ENCODE data around the gene NDRG3. TPM values are rescaled to one million over a fixed set of nuclear protein-coding genes. Genes with fewer than 3 reads are reported as not detected.

Gene NDRG3
- total RNA-seq, 2 experiments from 2014 or later, result 14.4 to 22.1 TPM

GRCh38 chr20:36779656-36780025, 33.8 kb upstream of the NDRG3 start:
- H3K4me3 ChIP-seq (ENCODE audit: low read depth, low read length, poor library complexity, severe bottlenecking), result no peak overlapping the region
- H3K9me2 ChIP-seq (ENCODE audit: insufficient read depth, low read length), result no peaks in the 10 kb centered on the region
- no peak for TF ChIP-seq EZH2phosphoT487 (IDR thresholded peaks at IDR 0.05; ENCODE audit: borderline replicate concordance, low read depth, low read length)
- TF ChIP-seq, protein P1, sequence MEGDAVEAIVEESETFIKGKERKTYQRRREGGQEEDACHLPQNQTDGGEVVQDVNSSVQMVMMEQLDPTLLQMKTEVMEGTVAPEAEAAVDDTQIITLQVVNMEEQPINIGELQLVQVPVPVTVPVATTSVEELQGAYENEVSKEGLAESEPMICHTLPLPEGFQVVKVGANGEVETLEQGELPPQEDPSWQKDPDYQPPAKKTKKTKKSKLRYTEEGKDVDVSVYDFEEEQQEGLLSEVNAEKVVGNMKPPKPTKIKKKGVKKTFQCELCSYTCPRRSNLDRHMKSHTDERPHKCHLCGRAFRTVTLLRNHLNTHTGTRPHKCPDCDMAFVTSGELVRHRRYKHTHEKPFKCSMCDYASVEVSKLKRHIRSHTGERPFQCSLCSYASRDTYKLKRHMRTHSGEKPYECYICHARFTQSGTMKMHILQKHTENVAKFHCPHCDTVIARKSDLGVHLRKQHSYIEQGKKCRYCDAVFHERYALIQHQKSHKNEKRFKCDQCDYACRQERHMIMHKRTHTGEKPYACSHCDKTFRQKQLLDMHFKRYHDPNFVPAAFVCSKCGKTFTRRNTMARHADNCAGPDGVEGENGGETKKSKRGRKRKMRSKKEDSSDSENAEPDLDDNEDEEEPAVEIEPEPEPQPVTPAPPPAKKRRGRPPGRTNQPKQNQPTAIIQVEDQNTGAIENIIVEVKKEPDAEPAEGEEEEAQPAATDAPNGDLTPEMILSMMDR (conservative IDR thresholded peaks at IDR 0.05; ENCODE audit: low read length), result no peak
- DNase-seq (ENCODE audit: low spot score), result no peak
- no peak overlapping the region for H3K27ac ChIP-seq (ENCODE audit: low read depth, low read length, poor library complexity, severe bottlenecking)
- intact Hi-C loops (cut with micrococcal nuclease; ENCODE audit: unreplicated experiment), result no loop called here
- peaks cover 4% of the 10 kb centered on the region for H3K4me1 ChIP-seq (ENCODE audit: insufficient read depth, low read length, poor library complexity, severe bottlenecking)
- H3K9me3 ChIP-seq (ENCODE audit: low read length), result no peaks in the 10 kb centered on the region
- no TSS peak for BruUV-seq (replicated peaks)
- H3K4me2 ChIP-seq (ENCODE audit: low read length), result no peak overlapping the region
- CTCF ChIA-PET (ENCODE audit: unreplicated experiment), result no interaction called here
- no peaks in the 10 kb centered on the region for H3K36me3 ChIP-seq (ENCODE audit: insufficient read depth, low read length)
- no peaks in the 10 kb centered on the region for H3K79me2 ChIP-seq (ENCODE audit: insufficient read depth, low read depth, low read length)
- POLR2A ChIA-PET, result no interaction called here
- H2AFZ ChIP-seq (ENCODE audit: low read length), result no peak overlapping the region
- no peaks in the 10 kb centered on the region for H4K20me1 ChIP-seq (ENCODE audit: insufficient read depth, low read length)

DNA sequence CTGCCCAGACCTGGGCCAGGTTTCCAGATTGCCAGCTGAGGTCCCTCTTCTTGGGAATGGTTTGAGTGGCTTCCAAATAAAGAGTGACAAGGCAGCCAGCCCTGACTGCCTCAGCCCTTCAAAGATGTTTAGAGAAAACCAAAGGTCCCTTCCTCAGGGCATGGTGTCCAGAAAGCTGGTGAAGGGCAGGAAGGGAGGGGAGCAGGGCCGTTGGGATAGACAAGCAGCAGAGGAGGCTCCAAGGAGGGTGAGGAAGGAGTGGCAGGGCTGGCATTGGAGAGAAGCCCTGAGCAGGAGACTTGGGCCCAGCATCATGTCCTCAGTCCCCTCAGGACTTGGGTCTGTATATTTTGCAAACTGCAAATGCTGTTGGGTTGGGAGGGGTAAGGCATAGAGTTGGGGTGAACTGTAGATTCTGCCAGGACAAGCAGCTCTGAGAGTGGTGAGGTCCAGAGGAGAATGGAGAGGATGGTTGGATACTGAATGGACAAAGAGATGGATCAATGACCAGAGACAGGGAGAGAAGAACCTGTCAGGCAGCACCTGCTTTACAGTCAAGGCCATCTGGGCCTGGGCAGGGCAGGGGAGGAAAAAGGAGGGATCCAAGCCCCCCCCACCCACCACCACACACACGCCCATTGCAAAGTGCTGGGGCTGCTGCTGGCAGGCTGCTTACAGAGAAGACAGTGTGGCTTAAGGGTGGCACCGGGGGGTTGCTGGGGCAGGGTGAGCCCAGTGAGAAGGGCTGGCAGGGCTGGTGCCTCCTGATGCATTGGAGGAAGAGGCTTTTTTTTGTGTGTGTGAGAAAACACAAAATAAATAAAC, 33.2 kb upstream of the NDRG3 start:
- ChIA-PET CTCF (ENCODE audit: unreplicated experiment) (no interaction called here), POLR2A (no interaction called here)
- intact Hi-C loops (cut with micrococcal nuclease; ENCODE audit: unreplicated experiment), result no loop called here
- Histone ChIP-seq H3K4me1 (ENCODE audit: insufficient read depth, low read length, poor library complexity, severe bottlenecking) (peaks cover 4% of the 10 kb centered on the region), H3K9me3 (ENCODE audit: low read length) (no peaks in the 10 kb centered on the region), H3K27ac (ENCODE audit: low read depth, low read length, poor library complexity, severe bottlenecking) (no peak overlapping the region), H3K79me2 (ENCODE audit: insufficient read depth, low read depth, low read length) (no peaks in the 10 kb centered on the region), H3K4me2 (ENCODE audit: low read length) (no peak overlapping the region), H2AFZ (ENCODE audit: low read length) (no peak overlapping the region), H3K36me3 (ENCODE audit: insufficient read depth, low read length) (no peaks in the 10 kb centered on the region), H4K20me1 (ENCODE audit: insufficient read depth, low read length) (no peaks in the 10 kb centered on the region), H3K4me3 (ENCODE audit: low read depth, low read length, poor library complexity, severe bottlenecking) (no peak overlapping the region), H3K9me2 (ENCODE audit: insufficient read depth, low read length) (no peaks in the 10 kb centered on the region)
- no peak for DNase-seq (ENCODE audit: low spot score)
- TF ChIP-seq EZH2phosphoT487 (IDR thresholded peaks at IDR 0.05; ENCODE audit: borderline replicate concordance, low read depth, low read length), result no peak
- no TSS peak for BruUV-seq (replicated peaks)

- ChIA-PET CTCF (ENCODE audit: unreplicated experiment) (no interaction called here), POLR2A (no interaction called here)
- no peaks in the 10 kb centered on the region for H4K20me1 ChIP-seq (ENCODE audit: insufficient read depth, low read length)
- no peak for DNase-seq (ENCODE audit: low spot score)
- BruUV-seq (replicated peaks), result no TSS peak
- no peak overlapping the region for H3K27ac ChIP-seq (ENCODE audit: low read depth, low read length, poor library complexity, severe bottlenecking)
- no peak for TF ChIP-seq EZH2phosphoT487 (IDR thresholded peaks at IDR 0.05; ENCODE audit: borderline replicate concordance, low read depth, low read length)
- TF ChIP-seq, protein P1 (conservative IDR thresholded peaks at IDR 0.05; ENCODE audit: low read length), result no peak
- H3K4me2 ChIP-seq (ENCODE audit: low read length), result no peak overlapping the region
- peaks cover 7% of the 10 kb centered on the region for H3K4me1 ChIP-seq (ENCODE audit: insufficient read depth, low read length, poor library complexity, severe bottlenecking)
- no peaks in the 10 kb centered on the region for H3K36me3 ChIP-seq (ENCODE audit: insufficient read depth, low read length)
- H3K9me2 ChIP-seq (ENCODE audit: insufficient read depth, low read length), result no peaks in the 10 kb centered on the region
- intact Hi-C loops (cut with micrococcal nuclease; ENCODE audit: unreplicated experiment), result no loop called here
- H2AFZ ChIP-seq (ENCODE audit: low read length), result no peak overlapping the region
- no peak overlapping the region for H3K4me3 ChIP-seq (ENCODE audit: low read depth, low read length, poor library complexity, severe bottlenecking)
- H3K79me2 ChIP-seq (ENCODE audit: insufficient read depth, low read depth, low read length), result peaks cover 8% of the 10 kb centered on the region; the same call in 1 of the 2 replicates
- H3K9me3 ChIP-seq (ENCODE audit: low read length), result no peaks in the 10 kb centered on the region
Measured at GRCh38 chr20:36777576-36777975, 31.7 kb upstream of the NDRG3 start.
